H1 (cell line): Measurements from ENCODE around the gene VCP. TPM values are rescaled to one million over a fixed set of nuclear protein-coding genes. Genes with fewer than 3 reads are reported as not detected.
A peak's percentile ranks its signal among the peaks of the same experiment; 100 is the strongest.

Source experiments
- CTCF ChIA-PET: fragments of 300-600 bp; sonication (Branson Sonifier 250); formaldehyde crosslinking; loops from one replicate; lab custom pipeline; 2021; ENCODE audit not compliant: partially characterized antibody; lab: Charles Lee
- POLR2A ChIA-PET: fragments of 300-600 bp; sonication (Branson Sonifier 250); formaldehyde crosslinking; loops from one replicate; lab custom pipeline; 2021; ENCODE audit warnings: inconsistent platforms; ENCODE audit not compliant: partially characterized antibody; lab: Charles Lee
- DNase-seq, 2 experiments: peaks; one replicate each; pipeline versions ENCODE4 v3.0.0 to v3.0.0-alpha.2; 2010 to 2022; ENCODE audit warnings: low spot score in 2 of 2, low read depth in 1 of 2, mixed read lengths in 1 of 2
- FAIRE-seq: peaks from 2 replicates; lab custom pipeline; 2011; peaks lifted over from hg19 to GRCh38; lab: Jason Lieb, UNC
- H2AFZ ChIP-seq: 2 replicates; pipeline ENCODE4 v1.8.1; 2012; ENCODE audit warnings: low read length, inconsistent platforms
- H2AK5ac ChIP-seq: 2 replicates; pipeline ENCODE4 v1.6.1; 2013; ENCODE audit warnings: low read depth, low read length
- H2BK120ac ChIP-seq: replicated peaks from 2 replicates; pipeline ENCODE3; 2013; ENCODE audit warnings: low read depth, low read length, inconsistent platforms
- H2BK12ac ChIP-seq: 2 replicates; pipeline ENCODE4 v1.6.1; 2013; ENCODE audit warnings: low read depth, low read length
- H2BK15ac ChIP-seq: 2 replicates; pipeline ENCODE4 v1.6.1; 2013; ENCODE audit warnings: low read length
- H2BK20ac ChIP-seq: 2 replicates; pipeline ENCODE4 v1.6.1; 2013; ENCODE audit warnings: low read length
- H2BK5ac ChIP-seq: 2 replicates; pipeline ENCODE4 v1.6.1; 2013; ENCODE audit warnings: low read depth, low read length
- H3K14ac ChIP-seq: 2 replicates; pipeline ENCODE4 v1.6.1; 2013; ENCODE audit warnings: inconsistent platforms; ENCODE audit not compliant: insufficient read length
- H3K18ac ChIP-seq: 2 replicates; pipeline ENCODE4 v1.6.1; 2013; ENCODE audit warnings: low read length; ENCODE audit errors: extremely low read depth
- H3K23ac ChIP-seq: 2 replicates; pipeline ENCODE4 v1.6.1; 2013; ENCODE audit warnings: inconsistent platforms; ENCODE audit not compliant: insufficient read length
- H3K23me2 ChIP-seq: 2 replicates; pipeline ENCODE4 v1.6.1; 2013; ENCODE audit warnings: low read depth, low read length
- H3K27ac ChIP-seq: 2 replicates; pipeline ENCODE4 v1.6.1; 2011; ENCODE audit warnings: low read depth, low read length, inconsistent platforms
- H3K27me3 ChIP-seq, 4 experiments: replicated peaks in 1 of 4; 1 replicate in 1 of 4; 2 replicates in 3 of 4; pipeline versions ENCODE4 v1.6.1 to v1.8.1; 2011 to 2013; ENCODE audit warnings: low read length in 3 of 4, mild to moderate bottlenecking in 3 of 4, inconsistent platforms in 2 of 4, mixed read lengths in 2 of 4, moderate library complexity in 1 of 4; ENCODE audit not compliant: control insufficient read depth in 3 of 4, insufficient read depth in 3 of 4; ENCODE audit errors: extremely low read depth in 1 of 4
- H3K36me3 ChIP-seq, 4 experiments: 2 replicates each; pipeline versions ENCODE4 v1.6.1 to v1.8.1; 2011 to 2013; ENCODE audit warnings: mild to moderate bottlenecking in 4 of 4, low read length in 3 of 4, moderate library complexity in 2 of 4, control low read depth in 1 of 4, inconsistent platforms in 1 of 4; ENCODE audit not compliant: insufficient read depth in 4 of 4, control insufficient read depth in 2 of 4
- H3K4ac ChIP-seq: replicated peaks from 2 replicates; pipeline ENCODE3; 2013; ENCODE audit warnings: low read length, low read depth, mixed read lengths, inconsistent platforms; ENCODE audit not compliant: insufficient read length
- H3K4me1 ChIP-seq, 4 experiments: replicated peaks in 1 of 4; 1 replicate in 1 of 4; 2 replicates in 3 of 4; pipeline versions ENCODE4 v1.6.1 to v1.8.1; 2011 to 2013; ENCODE audit warnings: low read length in 3 of 4, inconsistent platforms in 2 of 4, mixed read lengths in 1 of 4; ENCODE audit not compliant: insufficient read depth in 4 of 4, control insufficient read depth in 3 of 4
- H3K4me2 ChIP-seq, 2 experiments: 2 replicates each; pipeline versions ENCODE4 v1.6.1 to v1.8.1; 2011 to 2013; ENCODE audit warnings: low read depth in 2 of 2, low read length in 2 of 2, control low read depth in 1 of 2, inconsistent platforms in 1 of 2, mild to moderate bottlenecking in 1 of 2; ENCODE audit not compliant: insufficient read depth in 1 of 2
- H3K4me3 ChIP-seq, 4 experiments: fragments of 200-600, 300-600 bp in 1 of 4; sonication (generic), shearing (Covaris generic), sonication (Bioruptor Twin) in 1 of 4; 2 replicates each; pipeline versions ENCODE4 v1.5.1 to v1.8.1; 2011 to 2016; ENCODE audit warnings: low read length in 4 of 4, low read depth in 3 of 4, control low read depth in 2 of 4, inconsistent platforms in 2 of 4, mild to moderate bottlenecking in 2 of 4, mixed read lengths in 1 of 4, moderate library complexity in 1 of 4; ENCODE audit not compliant: insufficient read depth in 2 of 4; ENCODE audit errors: extremely low read depth in 1 of 4
- H3K56ac ChIP-seq: replicated peaks from 2 replicates; pipeline ENCODE3; 2013; ENCODE audit warnings: low read depth, mild to moderate bottlenecking, mixed read lengths, low read length, inconsistent platforms; ENCODE audit not compliant: insufficient read length
- H3K79me1 ChIP-seq: 2 replicates; pipeline ENCODE4 v1.6.1; 2013; ENCODE audit warnings: low read depth, low read length, control low read depth
- H3K79me2 ChIP-seq, 2 experiments: 2 replicates each; pipeline versions ENCODE4 v1.6.1 to v1.8.1; 2012 to 2013; ENCODE audit warnings: low read length in 2 of 2, mild to moderate bottlenecking in 2 of 2, inconsistent platforms in 1 of 2; ENCODE audit not compliant: insufficient read depth in 2 of 2, control insufficient read depth in 1 of 2
- H3K9ac ChIP-seq, 4 experiments: replicated peaks in 1 of 4; 1 replicate in 1 of 4; 2 replicates in 3 of 4; pipeline versions ENCODE4 v1.6.1 to v1.8.1; 2011 to 2013; ENCODE audit warnings: low read depth in 3 of 4, low read length in 3 of 4, control low read depth in 2 of 4, mild to moderate bottlenecking in 2 of 4, moderate library complexity in 2 of 4, inconsistent platforms in 1 of 4; ENCODE audit errors: extremely low read depth in 1 of 4
- H3K9me3 ChIP-seq, 2 experiments: 2 replicates each; pipeline versions ENCODE4 v1.6.1 to v1.8.1; 2012 to 2013; ENCODE audit warnings: mild to moderate bottlenecking in 2 of 2, moderate library complexity in 2 of 2, control low read depth in 1 of 2, inconsistent platforms in 1 of 2, low read depth in 1 of 2, low read length in 1 of 2, mixed read lengths in 1 of 2; ENCODE audit not compliant: insufficient read depth in 2 of 2
- H4K20me1 ChIP-seq, 2 experiments: replicated peaks in 1 of 2; 2 replicates each; pipeline versions ENCODE3 to v1.8.1; 2011 to 2013; ENCODE audit warnings: inconsistent platforms in 2 of 2, low read length in 2 of 2, mild to moderate bottlenecking in 1 of 2; ENCODE audit not compliant: insufficient read depth in 2 of 2, control insufficient read depth in 1 of 2
- H4K5ac ChIP-seq: 2 replicates; pipeline ENCODE4 v1.6.1; 2013; ENCODE audit warnings: low read length, low read depth, mixed read lengths, inconsistent platforms; ENCODE audit not compliant: insufficient read length
- H4K8ac ChIP-seq: 2 replicates; pipeline ENCODE4 v1.8.0; 2013; ENCODE audit warnings: mild to moderate bottlenecking, moderate library complexity, low read length, inconsistent platforms; ENCODE audit not compliant: insufficient read depth; ENCODE audit errors: extremely low read depth
- H4K91ac ChIP-seq: replicated peaks from 2 replicates; pipeline ENCODE3; 2013; ENCODE audit warnings: low read length, mixed read lengths, inconsistent platforms; ENCODE audit not compliant: insufficient read length
- TBP ChIP-seq: IDR thresholded peaks from 2 replicates; pipeline ENCODE4 v1.6.1; 2011; ENCODE audit warnings: low read depth, low read length, improper control_type of control experiment
- YY1 ChIP-seq: IDR thresholded peaks from 2 replicates; pipeline ENCODE4 v1.6.1; 2011; ENCODE audit warnings: low read depth, mild to moderate bottlenecking, low read length
- whole genome bisulfite sequencing, 2 experiments: shearing (Covaris generic) in 1 of 2; methylation state at CpG; one replicate each; pipeline versions ENCODE4 v1.1.6 to v1.1.7; 2013 to 2015; ENCODE audit warnings: low lambda C conversion rate in 2 of 2, mixed read lengths in 2 of 2, inconsistent platforms in 1 of 2, low coverage in 1 of 2, missing lambda C conversion rate in 1 of 2; ENCODE audit not compliant: insufficient replicate concordance in 2 of 2, insufficient coverage in 1 of 2, insufficient read length in 1 of 2; ENCODE audit errors: extremely low coverage in 1 of 2, missing lambda C conversion rate in 1 of 2; 5-methylcytosine and 5-hydroxymethylcytosine counted together
- polyA plus RNA-seq, 7 experiments: library from polyadenylated mRNA; depleted of rRNA in 3 of 7; stranded (reverse) in 5 of 7; unstranded in 2 of 7; fragments of >200 nt in 5 of 7; fragments of 200-250 nt in 2 of 7; gene quantifications; 1 replicate in 5 of 7; 2 replicates in 1 of 7; 4 replicates in 1 of 7; pipeline versions ENCODE4 v1.2.1 to v1.2.3, GENCODE V29; 2011 to 2013; ENCODE audit warnings: missing spikeins in 2 of 7, mixed read lengths in 2 of 7
- total RNA-seq: library from RNA; stranded (reverse); fragmentation: NEBNext Ultra II Directional; extraction: Animal tissue kit (Norgen Biotek cat#: 25700); gene quantifications from 2 replicates; pipeline ENCODE4 v1.2.1, GENCODE V29; 2021

VCP gene
- total and polyA plus RNA-seq, 2 of the 8 experiments (the other 6 are each of a cell fraction or from before 2014, with no cell fraction given): 173 to 375 TPM

- peak overlapping the region; percentile 71 to 99 (median 98); a peak in 7 of 8 replicates for H3K4me3 ChIP-seq
- H2BK20ac ChIP-seq: no peak overlapping the region
- H2BK12ac ChIP-seq: peak overlapping the region; percentile 35; the same call in 1 of the 2 replicates
- H2AFZ ChIP-seq: no peak overlapping the region
- H4K5ac ChIP-seq: no peak overlapping the region
- H2BK120ac ChIP-seq: no peak overlapping the region
- H3K27me3 ChIP-seq: no peaks in the 10 kb centered on the region
- peaks cover 9 to 24% (median 18%) of the 10 kb centered on the region in 4 experiments for H3K36me3 ChIP-seq
- WGBS, 2 experiments: 25% methylated on average over 5 of the region's 5 CpGs; no CpG with 5 or more reads in 1 of the 2 experiments
- H3K4me1 ChIP-seq: peaks cover 0 to 17% (median 6%) of the 10 kb centered on the region in 4 experiments; a peak in 5 of 7 replicates
- ChIA-PET CTCF (interaction anchor here (0.6 to 1.7 kb wide), 10 partner anchors 8 to 205 kb away, joined by 3 to 7 read pairs (median 4); partner anchors contain the start of gene ATOSB), POLR2A (interaction anchor here (0.7 to 17.4 kb wide), 23 partner anchors 7 to 624 kb away, joined by 3 to 440 read pairs (median 4); partner anchors contain the start of genes ATOSB, DNAJB5, FANCG and UNC13B)
- peaks cover 2 to 3% of the 10 kb centered on the region in 2 experiments for H4K20me1 ChIP-seq
- no peak overlapping the region for H4K91ac ChIP-seq
- H3K4me2 ChIP-seq: peak overlapping the region; percentile 75 to 100
- H3K79me1 ChIP-seq: peaks cover 7% of the 10 kb centered on the region
- H3K27ac ChIP-seq: peak overlapping the region; percentile 96
- DNase-seq (no peak), FAIRE-seq (no peak)
- no peak overlapping the region for H3K18ac ChIP-seq
- peak overlapping the region; percentile 96; the same call in 1 of the 2 replicates for H2BK5ac ChIP-seq
- H3K4ac ChIP-seq: no peak overlapping the region
- no peak overlapping the region for H3K14ac ChIP-seq
- H4K8ac ChIP-seq: no peak overlapping the region
- no peak overlapping the region for H3K23ac ChIP-seq
- H3K56ac ChIP-seq: no peak overlapping the region
- H3K23me2 ChIP-seq: peaks cover 10% of the 10 kb centered on the region
- no peak overlapping the region for H2BK15ac ChIP-seq
- no peak overlapping the region for H2AK5ac ChIP-seq
- H3K9ac ChIP-seq: peak overlapping the region in 3 of 4 experiments; percentile 46 to 94 (median 94); a peak in 5 of 7 replicates
- H3K79me2 ChIP-seq: peaks cover 0 to 16% of the 10 kb centered on the region in 2 experiments; a peak in 2 of 4 replicates
- no peak for TF ChIP-seq TBP
- TF ChIP-seq YY1: peak; percentile 69; the same call in 1 of the 2 replicates
- no peaks in the 10 kb centered on the region for H3K9me3 ChIP-seq
Observed at GRCh38 chr9:35103660-35104191, 31.3 kb upstream of the VCP start.
